Ovary (tissue), 3 donors: ENCODE results near the gene ZNF296.

ENCODE experiments used
- CTCF ChIP-seq, 3 donors: fragments of 450-650 bp in 2 of 3; fragments of 200-600 bp in 1 of 3; IDR thresholded peaks; one replicate each; pipeline versions ENCODE4 v1.5.1 to v1.8.0; 2016 to 2022; ENCODE audit warnings: antibody characterized with exemption in 3 of 3, mild to moderate bottlenecking in 1 of 3
- POLR2A ChIP-seq: fragments of 450-650 bp; IDR thresholded peaks from one replicate; pipeline ENCODE4 v1.6.1; 2017; ENCODE audit warnings: antibody characterized with exemption, mild to moderate bottlenecking, moderate library complexity
- donor health status: DM: no; HTN: no; CAD: no.

GRCh38 chr19:45082170-45082569, 5.9 kb upstream of the ZNF296 start:
- no peak for TF ChIP-seq CTCF (IDR thresholded peaks at IDR 0.05)
- no peak for TF ChIP-seq POLR2A
